Hepatocyte (in vitro differentiated cells): ENCODE results near the gene CUL1. TPM values are rescaled to one million over a fixed set of nuclear protein-coding genes. Genes with fewer than 3 reads are reported as not detected.

Experiments used
- DNase-seq: peaks from one replicate; pipeline ENCODE4 v3.0.0-alpha.2; 2016; ENCODE audit warnings: low spot score
- H2AFZ ChIP-seq: fragments of 200-600 bp; sonication (generic); 2 replicates; pipeline ENCODE4 v1.6.0; 2016; ENCODE audit warnings: antibody characterized with exemption, mild to moderate bottlenecking
- H3K27ac ChIP-seq: fragments of 200-600 bp; sonication (generic); 2 replicates; pipeline ENCODE4 v1.5.1; 2016; ENCODE audit warnings: mild to moderate bottlenecking
- H3K27me3 ChIP-seq: fragments of 200-600 bp; sonication (generic); 2 replicates; pipeline ENCODE4 v1.6.1; 2016
- H3K36me3 ChIP-seq: fragments of 200-600 bp; sonication (generic); replicated peaks from 2 replicates; pipeline ENCODE4 v1.5.1; 2016; ENCODE audit warnings: low read depth; ENCODE audit not compliant: insufficient read depth
- H3K4me1 ChIP-seq: fragments of 200-600 bp; sonication (generic); 2 replicates; pipeline ENCODE4 v1.5.1; 2016; ENCODE audit warnings: mild to moderate bottlenecking, moderate library complexity; ENCODE audit not compliant: insufficient read depth
- H3K4me2 ChIP-seq: fragments of 200-600 bp; sonication (generic); 2 replicates; pipeline ENCODE4 v1.6.0; 2016
- H3K4me3 ChIP-seq: fragments of 200-600 bp; sonication (generic); 2 replicates; pipeline ENCODE4 v1.5.1; 2016; ENCODE audit warnings: mild to moderate bottlenecking
- H3K79me2 ChIP-seq: fragments of 200-600 bp; sonication (generic); 2 replicates; pipeline ENCODE4 v1.6.0; 2017; ENCODE audit warnings: mild to moderate bottlenecking
- H3K9me2 ChIP-seq: fragments of 200-600 bp; sonication (generic); replicated peaks from 2 replicates; pipeline ENCODE4 v1.6.0; 2017; ENCODE audit warnings: mild to moderate bottlenecking; ENCODE audit not compliant: insufficient read depth
- H3K9me3 ChIP-seq: fragments of 200-600 bp; sonication (generic); 2 replicates; pipeline ENCODE4 v1.5.1; 2016; ENCODE audit warnings: low read depth, mild to moderate bottlenecking
- H4K20me1 ChIP-seq: fragments of 200-600 bp; sonication (generic); 2 replicates; pipeline ENCODE4 v1.6.0; 2016; ENCODE audit warnings: mild to moderate bottlenecking; ENCODE audit not compliant: insufficient read depth, poor library complexity, severe bottlenecking
- EZH2 ChIP-seq: fragments of 200-600 bp; sonication (generic); IDR thresholded peaks from 2 replicates; pipeline ENCODE4 v1.6.1; 2016; ENCODE audit warnings: antibody characterized with exemption, mild to moderate bottlenecking, borderline replicate concordance
- EZH2phosphoT487 ChIP-seq: fragments of 200-600 bp; sonication (generic); IDR thresholded peaks from one replicate; pipeline ENCODE4 v1.6.1; 2018; ENCODE audit warnings: antibody characterized with exemption, mild to moderate bottlenecking, low read depth, moderate library complexity; ENCODE audit not compliant: unreplicated experiment, severe bottlenecking
- WGBS: methylation state at CpG from one replicate; pipeline ENCODE4 v1.1.6; 2016; ENCODE audit warnings: low lambda C conversion rate; ENCODE audit errors: missing lambda C conversion rate; 5-methylcytosine and 5-hydroxymethylcytosine counted together
- polyA plus RNA-seq: library from polyadenylated mRNA; unstranded; fragments of >200 nt; fragmentation: Nextera tagmentation; extraction: Ambion mirVana; gene quantifications from 2 replicates; pipeline ENCODE4 v1.2.1, GENCODE V29; 2016
- total RNA-seq: library from RNA; depleted of rRNA; stranded (reverse); fragments of >200 nt; gene quantifications from 2 replicates; pipeline ENCODE4 v1.2.3, GENCODE V29; 2014
- TF ChIP-seq, protein P1 (sequence below): fragments of 200-600 bp; sonication (generic); IDR thresholded peaks from 2 replicates; pipeline ENCODE4 v1.5.1; 2016; ENCODE audit warnings: antibody characterized with exemption, mild to moderate bottlenecking; ENCODE audit not compliant: poor library complexity

The CUL1 gene
- total and polyA plus RNA-seq, 2 experiments from 2014 or later, result 56.7 to 68.4 TPM

DNA sequence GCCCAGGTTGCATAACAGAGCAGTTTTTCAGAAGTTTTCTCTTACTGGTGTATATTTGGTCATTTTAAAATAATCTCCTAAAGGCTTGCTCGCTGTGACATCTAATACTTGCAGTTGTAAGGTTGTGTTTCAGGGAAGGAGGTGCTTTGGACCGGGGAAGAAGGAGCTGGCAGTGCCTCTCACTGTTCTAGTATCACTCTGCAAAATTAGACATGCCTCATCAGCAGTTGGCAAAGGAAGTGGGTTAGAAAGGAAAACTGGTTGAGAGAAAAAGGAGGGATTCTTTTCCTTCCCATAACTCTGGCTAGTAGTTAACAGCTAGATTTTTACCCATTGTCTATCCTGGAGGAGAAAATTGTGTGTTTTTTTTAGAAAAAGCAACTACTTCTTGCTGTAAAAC is 34.8 kb downstream of the CUL1 start:
- no peaks in the 10 kb centered on the region for H3K4me1 ChIP-seq
- peaks cover 97% of the 10 kb centered on the region for H3K79me2 ChIP-seq
- H3K9me2 ChIP-seq, result no peaks in the 10 kb centered on the region
- H2AFZ ChIP-seq, result no peak overlapping the region
- no peak overlapping the region for H3K27ac ChIP-seq
- no peaks in the 10 kb centered on the region for H3K27me3 ChIP-seq
- peaks cover 24% of the 10 kb centered on the region for H4K20me1 ChIP-seq
- TF ChIP-seq EZH2phosphoT487, result no peak
- no peak for TF ChIP-seq EZH2
- TF ChIP-seq, protein P1, sequence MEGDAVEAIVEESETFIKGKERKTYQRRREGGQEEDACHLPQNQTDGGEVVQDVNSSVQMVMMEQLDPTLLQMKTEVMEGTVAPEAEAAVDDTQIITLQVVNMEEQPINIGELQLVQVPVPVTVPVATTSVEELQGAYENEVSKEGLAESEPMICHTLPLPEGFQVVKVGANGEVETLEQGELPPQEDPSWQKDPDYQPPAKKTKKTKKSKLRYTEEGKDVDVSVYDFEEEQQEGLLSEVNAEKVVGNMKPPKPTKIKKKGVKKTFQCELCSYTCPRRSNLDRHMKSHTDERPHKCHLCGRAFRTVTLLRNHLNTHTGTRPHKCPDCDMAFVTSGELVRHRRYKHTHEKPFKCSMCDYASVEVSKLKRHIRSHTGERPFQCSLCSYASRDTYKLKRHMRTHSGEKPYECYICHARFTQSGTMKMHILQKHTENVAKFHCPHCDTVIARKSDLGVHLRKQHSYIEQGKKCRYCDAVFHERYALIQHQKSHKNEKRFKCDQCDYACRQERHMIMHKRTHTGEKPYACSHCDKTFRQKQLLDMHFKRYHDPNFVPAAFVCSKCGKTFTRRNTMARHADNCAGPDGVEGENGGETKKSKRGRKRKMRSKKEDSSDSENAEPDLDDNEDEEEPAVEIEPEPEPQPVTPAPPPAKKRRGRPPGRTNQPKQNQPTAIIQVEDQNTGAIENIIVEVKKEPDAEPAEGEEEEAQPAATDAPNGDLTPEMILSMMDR, result no peak
- H3K4me2 ChIP-seq, result no peak overlapping the region
- no peaks in the 10 kb centered on the region for H3K36me3 ChIP-seq
- H3K9me3 ChIP-seq, result no peaks in the 10 kb centered on the region
- H3K4me3 ChIP-seq, result no peak overlapping the region
- DNase-seq, result no peak
- WGBS, result 100% methylated on average over 2 of the region's 2 CpGs

DNA sequence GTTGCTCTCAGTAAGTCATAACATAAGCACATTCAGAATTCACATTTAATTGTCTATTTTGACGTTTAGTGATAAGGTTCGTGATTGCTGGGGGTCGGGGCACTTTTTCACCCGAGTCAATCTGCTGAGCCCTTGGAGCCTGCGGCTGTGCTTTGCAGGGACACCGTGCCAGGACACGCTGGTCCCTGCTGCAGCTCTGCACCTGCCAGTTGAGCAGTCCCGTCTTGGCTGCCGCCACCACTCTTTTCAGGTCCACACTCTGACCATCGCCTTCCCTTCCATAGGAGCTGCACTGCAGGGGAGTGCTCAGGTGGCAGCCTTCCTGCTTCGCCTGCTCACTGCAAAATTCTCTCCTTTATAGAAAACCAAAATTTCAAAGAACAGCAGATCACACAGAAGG is 36.4 kb downstream of the CUL1 start:
- no peaks in the 10 kb centered on the region for H3K9me2 ChIP-seq
- DNase-seq, result no peak
- H3K36me3 ChIP-seq, result no peaks in the 10 kb centered on the region
- peaks cover 12% of the 10 kb centered on the region for H4K20me1 ChIP-seq
- no peak overlapping the region for H2AFZ ChIP-seq
- H3K4me1 ChIP-seq, result no peaks in the 10 kb centered on the region
- H3K9me3 ChIP-seq, result no peaks in the 10 kb centered on the region
- H3K4me2 ChIP-seq, result no peak overlapping the region
- H3K4me3 ChIP-seq, result no peak overlapping the region
- WGBS, result 93% methylated on average over 11 of the region's 11 CpGs
- TF ChIP-seq EZH2, result no peak
- TF ChIP-seq, protein P1, result no peak
- no peak for TF ChIP-seq EZH2phosphoT487
- no peak overlapping the region for H3K27ac ChIP-seq
- no peaks in the 10 kb centered on the region for H3K27me3 ChIP-seq
- peaks cover 83% of the 10 kb centered on the region for H3K79me2 ChIP-seq

DNA sequence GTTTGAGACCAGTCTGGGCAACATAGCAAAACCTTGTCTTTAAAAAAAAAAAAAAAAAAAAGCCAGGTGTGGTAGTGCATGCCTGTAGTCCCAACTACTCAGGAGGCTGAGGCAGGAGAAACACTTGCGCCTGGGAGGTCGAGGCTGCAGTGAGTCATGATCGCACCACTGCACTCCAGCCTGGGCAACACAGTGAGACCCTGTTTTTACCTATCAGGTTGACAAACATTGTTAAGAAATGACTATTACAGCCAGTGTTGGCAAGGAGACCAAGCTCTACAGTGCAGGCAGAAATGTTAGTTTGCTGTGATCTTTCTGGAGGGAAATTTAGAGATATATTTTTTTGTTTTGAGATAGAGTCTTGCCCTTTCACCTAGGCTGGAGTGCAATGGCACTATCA is 37.3 kb downstream of the CUL1 start:
- Histone ChIP-seq H3K79me2 (peaks cover 83% of the 10 kb centered on the region), H3K9me2 (no peaks in the 10 kb centered on the region), H3K4me3 (no peak overlapping the region), H3K4me2 (no peak overlapping the region), H3K9me3 (no peaks in the 10 kb centered on the region), H3K27ac (no peak overlapping the region), H3K27me3 (no peaks in the 10 kb centered on the region), H3K4me1 (no peaks in the 10 kb centered on the region), H3K36me3 (no peaks in the 10 kb centered on the region), H4K20me1 (peaks cover 6% of the 10 kb centered on the region), H2AFZ (no peak overlapping the region)
- no peak for DNase-seq
- no peak for TF ChIP-seq EZH2
- TF ChIP-seq, protein P1, result no peak
- WGBS, result 98% methylated on average over 3 of the region's 3 CpGs
